GM23338 (cell line): ENCODE results near the gene SCIN.

Experiments
- CREB1 ChIP-seq: fragments of 250-450 bp; sonication (Bioruptor Pico); IDR thresholded peaks from 2 replicates; pipeline ENCODE4 v1.5.0; 2020; ENCODE audit warnings: low read depth, mild to moderate bottlenecking, moderate library complexity
- STAT1 ChIP-seq: IDR thresholded peaks from one replicate; pipeline ENCODE4 v1.6.1; 2016; ENCODE audit warnings: antibody characterized with exemption; ENCODE audit not compliant: unreplicated experiment

DNA sequence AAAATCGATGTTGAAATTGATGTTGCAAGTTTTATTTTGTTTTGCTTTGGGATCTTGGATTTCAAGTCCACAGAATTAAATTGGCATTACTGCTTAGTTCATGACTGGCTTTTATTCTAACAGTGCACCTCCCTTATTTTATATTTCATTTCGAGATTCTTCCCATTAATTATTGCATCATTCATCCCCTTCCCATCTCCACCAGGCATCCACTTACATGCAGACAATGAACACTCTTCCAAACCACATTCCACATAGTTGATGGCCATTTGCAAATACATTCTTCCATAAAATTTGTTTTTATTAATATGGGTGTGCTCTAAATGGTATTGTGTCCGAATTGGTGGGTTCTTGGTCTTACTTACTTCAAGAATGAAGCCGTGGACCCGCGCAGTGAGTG, 15.6 kb upstream of the SCIN start:
- TF ChIP-seq STAT1 (no peak), CREB1 (no peak)
